Activated T-helper 1 cell treated with anti-CD3 and anti-CD28 coated beads, Interleukin-2, amount 50 U/mL, for 16 hours (primary cell): ENCODE measurements around the gene PLA2G1B.
"Not testable (repeated sequence)": the region's sequence is repeated elsewhere in the genome, so short reads cannot be mapped to it uniquely, and the experiment has no call there.

Source experiments
- DNase-seq, 2 donors: peaks; one replicate each; pipeline ENCODE4 v3.0.0-alpha.2; 2020; ENCODE audit warnings: low read depth in 1 of 2, low spot score in 1 of 2

Gene PLA2G1B

DNA sequence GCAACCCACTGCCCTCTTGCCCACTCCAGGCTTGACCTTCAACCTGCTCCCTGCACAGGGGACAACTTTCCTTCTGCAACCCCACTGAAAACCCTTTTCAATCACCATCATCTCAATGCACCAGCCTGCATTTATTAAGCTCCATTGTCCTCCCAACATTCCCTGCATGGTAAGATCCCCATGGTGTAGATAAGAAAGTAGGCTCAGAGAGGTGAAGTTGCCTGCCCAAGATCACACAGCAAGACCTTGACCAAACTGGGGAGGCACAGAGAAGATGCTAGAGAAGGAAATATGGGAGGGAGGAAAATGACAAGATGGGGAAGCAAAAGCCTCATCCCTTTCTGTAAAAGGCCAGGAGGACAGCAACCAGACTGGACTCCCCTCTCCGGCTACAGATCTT is 31.5 kb upstream of the PLA2G1B start:
- no peak for DNase-seq

DNA sequence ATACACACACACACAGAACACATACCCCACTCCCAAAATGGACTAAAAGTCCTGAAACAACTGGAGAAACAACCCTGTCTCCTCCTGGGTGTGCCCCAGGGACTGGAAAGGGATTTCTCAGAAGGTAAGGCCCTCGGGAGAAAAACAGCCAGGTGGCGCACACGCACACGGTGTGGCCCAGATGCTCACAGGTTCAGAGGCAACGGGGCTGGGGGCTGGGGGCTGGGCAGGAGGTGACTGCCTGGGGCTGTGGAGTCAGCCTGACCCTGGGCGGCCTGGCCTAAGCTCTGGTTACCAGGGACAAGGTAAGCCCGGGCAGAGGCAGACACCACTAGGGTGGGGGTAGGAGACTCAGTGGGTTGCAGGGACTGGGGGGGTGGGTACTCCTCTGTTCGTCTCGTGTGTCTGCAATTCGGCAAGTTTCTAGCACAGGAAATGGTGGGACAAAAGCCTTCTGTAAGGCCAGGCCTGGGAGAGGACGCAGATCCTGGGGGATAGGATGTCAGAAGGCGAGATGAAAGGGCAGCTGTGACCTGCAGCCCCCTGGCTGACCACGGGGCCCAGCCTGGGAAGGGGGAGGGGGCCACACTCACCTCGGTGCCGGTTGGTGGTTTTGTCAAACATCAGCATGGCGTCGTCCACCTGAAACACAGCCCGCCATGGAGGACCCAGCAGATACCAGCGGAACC is 31.0 kb upstream of the PLA2G1B start:
- no peak for DNase-seq

DNA sequence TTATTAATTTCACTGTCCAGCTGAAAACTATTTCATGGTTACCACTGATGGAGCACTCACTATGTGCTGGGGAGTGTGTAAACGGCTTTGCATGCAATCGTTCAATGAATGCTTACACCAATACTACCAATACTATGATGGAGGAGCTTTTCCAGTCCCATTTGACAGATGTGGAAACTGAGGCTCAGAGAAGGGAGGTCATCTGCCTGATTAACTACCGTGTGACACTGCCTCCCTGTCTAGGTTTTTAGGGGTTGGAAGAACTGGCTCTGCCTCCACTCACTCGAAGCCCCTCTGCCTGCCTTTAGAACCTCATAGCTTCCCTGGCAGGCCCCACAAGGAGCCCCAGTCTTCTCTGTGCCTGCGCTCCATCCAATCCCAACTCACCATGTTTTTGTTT is 29.5 kb upstream of the PLA2G1B start:
- DNase-seq = no peak

DNA sequence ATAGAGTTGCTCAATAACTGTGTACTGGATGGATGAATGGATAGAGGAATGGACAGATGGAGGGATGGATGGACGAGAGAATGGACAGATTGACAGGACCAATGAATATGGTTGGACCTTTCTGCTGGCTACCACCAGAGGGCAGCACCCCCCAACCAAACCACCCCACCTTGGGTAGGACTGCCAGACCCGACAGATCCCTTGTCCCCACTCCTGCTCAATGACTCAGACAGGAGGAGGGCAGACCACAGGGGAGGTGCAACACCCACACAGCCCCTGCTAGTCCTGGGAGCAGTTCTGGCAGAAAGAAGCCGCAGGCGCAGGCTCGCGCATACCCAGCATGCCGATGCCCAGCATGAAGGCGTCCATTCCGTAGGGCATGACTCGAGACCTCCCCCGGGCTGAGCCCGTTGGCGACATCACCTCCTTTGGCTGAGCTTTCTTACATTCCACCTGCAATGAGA is 29.0 kb upstream of the PLA2G1B start:
- peak; percentile 59 for DNase-seq

DNA sequence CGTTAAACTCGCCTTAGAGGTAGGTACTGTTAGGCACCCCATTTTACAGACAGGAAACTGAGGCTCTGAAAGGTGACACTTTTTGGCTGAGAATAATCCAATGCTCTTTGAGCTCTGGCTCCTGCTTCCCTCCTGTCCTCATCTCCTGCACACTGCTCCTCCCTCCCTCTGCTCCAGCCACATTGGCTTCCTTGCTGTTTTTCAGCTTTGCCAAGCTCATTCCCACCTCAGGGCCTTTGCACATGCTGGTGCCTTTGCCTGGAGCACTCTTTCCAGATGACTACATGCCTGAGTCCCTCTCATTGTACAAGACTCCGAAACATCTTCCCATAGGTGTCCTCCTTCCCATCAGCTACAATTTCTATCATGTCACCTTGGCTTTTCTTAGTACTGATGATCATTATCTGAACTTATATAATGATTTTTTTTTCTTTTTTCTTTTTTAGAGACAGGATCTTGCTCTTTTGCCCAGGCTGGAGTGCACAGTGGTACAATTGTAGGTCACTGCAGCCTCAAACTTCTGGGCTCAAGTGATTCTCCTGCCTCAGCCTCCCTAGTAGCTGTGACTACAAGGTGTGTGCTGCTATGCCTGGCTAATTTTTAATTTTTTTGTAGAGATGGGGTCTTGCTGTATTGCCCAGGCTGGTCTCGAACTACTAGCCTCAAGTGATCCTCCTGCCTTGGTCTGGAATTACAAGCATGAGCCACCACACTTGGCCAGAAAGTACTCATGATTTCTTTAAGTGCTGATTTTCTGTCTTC is 26.2 kb upstream of the PLA2G1B start:
- DNase-seq = no peak

DNA sequence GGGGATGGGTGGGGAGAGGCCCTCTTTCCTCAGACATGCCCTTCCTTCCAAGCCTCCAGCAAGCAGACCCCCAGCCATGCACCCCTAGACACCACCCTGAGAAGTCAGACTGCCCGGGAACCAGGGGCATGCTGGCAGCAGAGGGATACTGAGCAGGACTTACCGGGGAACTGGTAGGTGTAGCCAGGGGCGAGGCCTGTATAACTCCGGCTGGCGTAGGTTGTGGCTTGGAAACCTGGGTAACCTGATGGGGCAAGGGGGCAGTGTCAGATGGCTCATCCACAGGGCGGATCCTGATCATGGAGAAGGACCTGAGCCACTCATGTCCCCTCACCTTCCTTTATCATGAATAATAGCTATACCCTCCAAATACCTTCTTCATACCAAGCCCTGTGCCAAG is 25.6 kb upstream of the PLA2G1B start:
- DNase-seq = no peak

DNA sequence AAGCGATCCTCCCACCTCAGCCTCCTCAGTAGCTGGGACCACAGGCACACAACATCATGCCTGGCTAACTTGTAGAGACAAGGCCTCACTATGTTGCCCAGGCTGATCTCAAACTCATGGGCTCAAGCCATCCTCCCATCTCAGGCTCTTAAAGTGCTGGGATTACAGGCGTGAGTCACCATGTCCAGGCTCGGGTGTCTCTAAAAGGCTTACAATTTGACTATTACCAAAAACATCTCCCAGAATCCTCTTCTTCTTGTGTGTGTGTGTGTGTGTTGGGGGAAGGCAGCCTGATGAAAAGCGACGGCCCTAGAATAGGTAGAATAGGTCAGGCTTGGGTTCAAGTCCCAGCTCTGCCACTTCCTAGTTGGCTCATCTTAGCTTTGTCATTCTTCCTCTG is 24.5 kb upstream of the PLA2G1B start:
- DNase-seq = no peak

DNA sequence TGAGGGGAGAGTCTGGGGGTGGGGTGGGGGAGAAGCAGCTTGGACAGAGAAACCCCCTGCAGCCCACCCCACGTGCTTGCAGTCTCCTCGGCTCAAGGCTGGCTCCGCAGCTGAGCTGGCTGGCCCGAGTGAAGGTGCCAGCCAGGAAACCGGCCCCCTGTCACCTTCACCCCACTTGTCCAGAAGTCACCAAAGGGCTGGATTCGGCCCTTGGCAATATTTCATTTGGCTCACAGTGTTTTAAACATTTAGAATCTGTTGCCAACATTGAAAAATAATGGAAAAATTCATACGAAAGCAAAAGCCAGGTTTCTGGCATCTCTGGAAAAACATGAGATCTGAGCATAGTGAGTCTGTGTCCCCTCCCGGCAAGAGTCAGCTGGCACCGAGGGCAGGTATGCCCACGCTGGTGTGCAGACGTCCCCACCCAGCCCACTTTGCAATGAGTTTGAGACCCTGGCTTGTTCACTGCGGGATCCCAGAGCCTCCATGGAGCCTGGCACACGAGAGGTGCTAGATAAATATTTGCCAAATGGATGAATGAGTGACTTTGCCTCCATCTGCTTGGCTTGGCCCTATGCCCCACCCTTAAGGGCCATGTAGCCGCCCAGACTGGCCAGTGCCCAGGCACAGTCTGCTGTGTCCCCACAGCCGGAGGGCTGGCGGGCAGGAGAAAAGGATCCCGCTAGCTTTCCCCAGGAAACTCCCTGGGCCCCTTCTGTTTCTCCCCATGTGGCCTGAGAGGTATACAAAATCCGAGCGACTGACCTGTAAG is 23.2 kb upstream of the PLA2G1B start:
- no peak for DNase-seq

DNA sequence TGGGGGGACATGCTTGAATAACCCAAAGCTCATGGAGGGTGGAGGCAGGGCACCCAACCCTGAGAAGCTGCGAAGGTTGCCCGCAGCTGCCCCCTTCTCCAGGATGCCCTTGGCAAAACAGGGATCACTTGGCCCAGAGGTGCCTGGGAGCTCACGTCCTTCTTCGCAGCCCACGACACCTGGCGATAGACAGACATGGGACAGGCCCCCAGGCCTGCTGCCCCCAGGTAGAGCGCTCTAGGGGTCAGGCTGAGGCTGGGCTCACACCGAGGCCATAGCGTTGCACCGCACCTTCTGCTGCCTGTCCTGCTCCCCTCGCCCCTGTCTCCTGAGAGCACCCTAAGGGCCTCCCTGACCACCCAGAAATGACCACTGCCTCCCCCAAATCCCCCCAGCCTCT is 20.2 kb upstream of the PLA2G1B start:
- no peak for DNase-seq

DNA sequence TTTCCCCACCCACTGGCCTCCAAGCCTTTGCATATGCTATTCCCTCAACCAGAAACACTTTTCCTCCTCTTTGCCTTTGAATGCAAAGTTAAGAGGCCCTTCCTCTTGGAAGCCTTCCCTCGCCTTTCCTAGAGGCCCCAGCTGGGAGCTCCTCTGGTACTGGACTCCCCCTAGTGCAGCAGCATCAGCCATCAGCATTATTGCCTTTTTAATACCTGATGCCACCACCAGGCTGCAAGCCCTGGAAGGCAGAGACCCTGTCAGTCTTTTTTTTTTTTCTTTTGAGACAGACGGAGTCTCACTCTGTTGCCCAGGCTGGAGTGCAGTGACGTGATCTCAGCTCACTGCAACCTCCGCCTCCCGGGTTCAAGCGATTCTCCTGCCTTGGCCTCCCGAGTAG is 19.1 kb upstream of the PLA2G1B start:
- DNase-seq = no peak

DNA sequence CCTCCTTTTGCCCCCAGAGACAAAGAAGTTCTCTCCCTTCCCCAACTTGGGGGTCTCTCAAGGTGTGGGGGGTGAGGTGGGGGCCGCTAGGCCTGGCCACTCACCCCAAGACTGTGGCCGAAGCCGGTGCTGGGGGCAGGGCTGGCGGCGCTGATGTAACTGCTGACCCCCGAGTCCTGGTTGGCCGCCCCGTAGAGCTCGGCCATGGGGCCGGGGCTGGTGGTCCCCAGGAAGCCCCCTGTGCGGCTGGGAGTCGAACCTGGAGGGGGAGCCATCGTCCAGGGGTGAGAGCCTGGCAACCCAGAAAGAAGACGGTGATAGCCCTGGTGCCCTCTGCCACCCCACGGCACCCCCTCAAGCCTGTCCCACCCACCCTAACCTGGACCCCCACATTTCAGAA is 18.5 kb upstream of the PLA2G1B start:
- no peak for DNase-seq

DNA sequence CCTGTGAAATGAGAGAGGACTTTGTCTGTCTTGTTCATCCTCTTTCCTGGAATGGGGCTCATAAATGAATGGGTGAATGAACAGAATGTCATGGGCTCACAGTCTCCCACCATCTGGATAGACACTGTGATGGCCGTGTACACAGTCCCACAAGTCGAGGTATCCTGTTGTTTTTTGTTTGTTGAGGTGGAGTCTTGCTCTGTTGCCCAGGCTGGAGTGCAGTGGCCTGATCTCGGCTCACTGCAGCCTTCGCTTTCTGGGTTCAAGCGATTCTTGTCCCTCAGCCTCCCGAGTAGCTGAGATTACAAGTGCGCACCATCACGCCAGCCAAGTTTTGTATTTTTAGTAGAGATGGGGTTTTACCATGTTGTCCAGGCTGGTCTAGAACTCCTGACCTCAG is 16.1 kb upstream of the PLA2G1B start:
- DNase-seq = no peak

DNA sequence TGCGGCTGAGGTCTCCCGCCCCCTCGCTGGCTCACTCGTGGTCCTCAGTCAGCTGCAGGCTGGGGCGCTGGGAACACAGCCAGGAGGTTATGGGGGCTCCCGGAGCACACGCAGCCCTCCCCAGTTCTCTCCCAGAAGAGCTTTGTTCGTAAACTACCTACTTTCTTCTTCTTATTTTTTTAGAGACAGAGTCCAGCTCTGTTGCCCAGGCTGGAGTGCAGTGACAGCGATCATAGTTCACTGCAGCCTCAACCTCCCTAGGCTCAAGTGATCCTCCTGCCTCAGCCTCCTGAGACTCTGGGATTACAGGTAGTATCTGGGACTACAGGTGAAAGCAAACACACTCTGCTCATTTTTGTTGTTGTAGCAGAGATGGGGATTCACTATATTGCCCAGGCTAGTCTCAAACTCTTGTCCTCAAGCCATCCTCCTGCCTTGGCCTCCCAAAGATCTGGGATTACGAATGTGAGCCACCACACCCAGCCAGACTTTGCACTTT is 15.5 kb upstream of the PLA2G1B start:
- DNase-seq = no peak

DNA sequence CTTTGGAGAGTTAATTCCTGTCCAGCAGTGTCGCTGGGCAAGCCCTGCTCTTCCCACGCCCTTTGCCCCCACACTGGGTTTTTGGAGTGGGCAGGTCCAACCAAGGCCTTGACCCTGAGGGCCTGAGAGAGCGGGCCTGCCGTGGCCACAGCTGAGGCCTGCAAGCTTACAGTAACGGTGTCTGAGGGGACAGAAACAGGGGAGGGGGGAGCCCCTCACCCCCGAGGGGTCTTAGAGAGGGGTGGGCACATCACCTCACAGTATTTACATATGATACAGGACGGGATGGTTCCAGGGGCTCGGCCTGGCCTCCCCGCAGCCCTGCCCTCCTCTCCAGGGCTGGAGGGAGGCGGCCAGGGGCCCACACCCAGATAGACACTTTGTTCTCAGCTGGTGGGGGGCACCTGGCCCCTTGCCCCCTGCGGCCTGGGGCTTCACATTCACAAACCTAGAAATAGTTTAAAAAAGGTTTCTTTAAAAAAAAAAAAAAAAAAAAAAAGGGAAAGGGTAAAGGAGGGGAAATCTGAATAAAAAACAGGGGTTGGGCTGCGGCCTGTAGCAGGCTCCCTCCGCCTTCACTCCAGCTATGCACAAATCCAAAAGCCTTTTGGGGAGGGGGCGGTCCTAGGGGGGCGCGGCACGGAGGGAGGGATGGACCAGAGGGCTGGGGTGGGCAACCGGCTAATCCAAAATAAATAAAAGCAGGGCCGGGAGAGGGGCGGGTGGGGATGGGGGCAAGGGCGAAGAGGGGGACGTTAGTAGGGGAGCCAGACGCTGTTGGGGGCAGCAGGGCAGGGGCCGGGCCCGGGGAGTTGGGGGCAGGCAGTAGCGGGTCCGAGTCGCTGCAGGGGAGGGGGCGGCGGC is 14.8 kb upstream of the PLA2G1B start:
- no peak for DNase-seq

DNA sequence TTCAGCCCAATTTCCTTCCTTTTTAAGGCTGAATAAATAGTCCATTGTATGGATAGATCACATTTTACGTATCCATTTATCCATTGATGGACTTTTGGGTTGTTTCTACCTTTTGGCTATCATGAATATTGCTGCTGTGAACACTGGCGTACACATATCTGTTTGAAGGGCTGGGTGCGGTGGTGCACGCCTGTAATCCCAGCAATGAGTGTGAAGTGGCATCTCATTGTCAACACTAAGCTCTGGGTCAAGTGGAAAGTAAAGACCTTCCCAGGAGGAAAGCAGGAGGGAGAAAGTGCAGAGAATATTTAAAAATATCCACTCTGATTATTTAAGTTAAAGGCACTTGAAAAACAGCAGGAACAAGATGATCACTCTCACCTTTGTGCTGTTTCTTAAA is 11.7 kb upstream of the PLA2G1B start:
- DNase-seq = no peak

DNA sequence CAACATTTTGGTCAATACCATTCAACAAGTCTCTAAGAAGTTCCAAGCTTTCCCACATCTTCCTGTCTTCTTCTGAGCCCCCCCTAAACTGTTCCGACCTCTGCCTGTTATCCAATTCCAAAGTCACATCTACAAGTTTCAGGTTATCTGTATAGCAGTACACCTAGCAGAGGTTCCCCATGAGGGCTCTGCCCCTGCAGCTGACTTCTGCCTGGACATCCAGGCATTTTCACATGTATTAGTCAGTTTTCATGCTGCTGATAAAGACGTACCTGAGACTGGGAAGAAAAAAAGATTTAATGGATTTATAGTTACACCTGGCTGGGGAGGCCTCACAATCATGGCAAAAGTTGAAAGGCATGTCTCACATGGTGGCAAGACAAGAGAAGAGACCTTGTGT is 10.2 kb upstream of the PLA2G1B start:
- no peak for DNase-seq

DNA sequence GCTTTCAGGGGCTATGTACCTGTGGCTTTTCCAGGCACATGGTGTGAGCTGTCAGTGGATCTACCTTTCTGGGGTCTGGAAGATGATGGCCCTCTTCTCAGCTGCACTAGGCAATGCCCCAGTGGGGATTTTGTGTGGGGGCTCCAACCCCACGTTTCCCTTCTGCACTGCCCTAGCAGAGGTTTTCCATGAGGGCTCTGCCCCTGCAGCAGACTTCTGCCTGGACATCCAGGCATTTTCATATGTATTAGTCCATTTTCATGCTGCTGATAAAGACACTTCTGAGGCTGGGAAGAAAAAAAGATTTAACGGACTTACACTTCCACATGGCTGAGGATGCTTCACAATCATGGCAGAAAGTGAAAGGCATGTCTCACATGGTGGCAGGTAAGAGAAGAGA is 8.8 kb upstream of the PLA2G1B start:
- not testable (repeated sequence) for DNase-seq

DNA sequence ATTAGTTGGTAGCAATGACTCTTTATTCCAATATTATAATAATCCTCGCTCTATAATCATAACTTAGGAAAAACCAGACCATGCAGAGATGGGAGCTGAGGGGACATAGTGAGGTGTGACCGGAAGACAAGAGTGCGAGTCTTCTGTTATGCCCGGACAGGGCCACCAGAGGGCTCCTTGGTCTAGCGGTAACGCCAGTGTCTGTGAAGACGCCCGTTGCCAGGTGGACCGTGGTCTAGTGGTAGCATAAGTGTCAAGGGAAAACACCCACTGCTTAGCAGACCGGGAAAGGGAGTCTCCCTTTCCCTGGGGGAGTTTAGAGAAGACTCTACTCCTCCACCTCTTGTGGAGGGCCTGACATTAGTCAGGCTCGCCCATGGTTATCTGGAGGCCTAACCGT is 7.9 kb upstream of the PLA2G1B start:
- DNase-seq = not testable (repeated sequence)

DNA sequence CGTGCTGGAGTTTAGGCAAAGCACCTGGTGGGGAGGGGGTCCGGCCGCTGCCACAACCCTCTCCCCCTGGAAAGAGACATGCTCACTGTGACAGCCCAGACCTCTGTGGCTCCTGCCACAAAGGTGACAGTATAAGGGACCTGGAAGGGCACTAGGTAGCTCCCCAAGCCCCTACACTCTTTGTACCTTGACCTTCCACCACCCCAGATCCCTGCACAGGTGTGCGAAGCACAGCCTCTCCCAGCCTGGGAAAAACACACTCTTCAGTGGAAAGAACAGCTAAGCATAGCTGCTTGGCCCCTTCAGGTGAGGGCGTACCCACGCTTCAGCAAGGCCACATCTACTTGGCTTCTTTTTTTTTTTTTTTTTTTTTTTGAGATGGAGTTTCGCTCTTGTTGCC is 4.9 kb upstream of the PLA2G1B start:
- no peak for DNase-seq

DNA sequence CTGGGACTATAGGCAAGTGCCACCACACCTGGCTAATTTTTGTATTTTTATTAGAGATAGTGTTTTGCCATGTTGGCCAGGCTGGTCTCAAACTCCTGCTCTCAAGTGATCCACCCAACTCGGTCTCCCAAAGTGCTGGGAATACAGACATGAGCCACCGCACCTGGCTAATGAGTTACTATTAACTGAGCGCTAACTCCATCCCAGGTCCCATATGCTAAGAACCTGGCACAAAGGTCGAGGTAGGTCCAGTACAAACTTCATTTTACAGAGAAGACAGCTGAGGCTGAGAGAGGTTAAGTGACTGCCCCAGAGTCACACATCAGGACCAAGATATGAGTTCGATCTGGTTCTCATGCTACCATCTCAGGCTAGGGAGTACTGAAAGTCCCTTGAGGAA is 4.5 kb upstream of the PLA2G1B start:
- no peak for DNase-seq

DNA sequence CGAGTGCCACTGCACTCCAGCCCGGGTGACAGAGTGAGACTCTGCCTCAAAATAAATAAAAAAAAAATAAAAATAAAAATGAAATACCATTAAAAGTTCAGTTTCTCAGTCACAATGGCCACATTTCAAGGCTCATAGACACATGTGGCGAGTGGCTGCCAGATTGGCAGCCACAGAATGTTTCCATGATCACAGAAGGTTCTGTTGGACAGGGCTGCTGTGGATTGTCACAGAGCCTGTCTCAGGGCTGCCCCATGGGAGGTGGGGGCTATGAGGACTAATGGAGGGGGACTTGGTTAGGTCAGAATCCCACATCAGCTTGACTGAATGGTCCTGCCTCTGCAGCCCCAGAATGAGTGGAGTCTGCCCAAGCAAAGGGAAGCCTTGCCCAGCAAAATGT is 3.8 kb upstream of the PLA2G1B start:
- no peak for DNase-seq
